GM19438 (cell line): Measurements from ENCODE around the gene ADGRD1.

ENCODE experiments used
- ATAC-seq: cut with Tn5 transposase; IDR thresholded peaks from one replicate; pipeline ENCODE4 v1.9.1; 2021; ENCODE audit warnings: low read depth; ENCODE audit not compliant: unreplicated experiment

ADGRD1 gene

DNA sequence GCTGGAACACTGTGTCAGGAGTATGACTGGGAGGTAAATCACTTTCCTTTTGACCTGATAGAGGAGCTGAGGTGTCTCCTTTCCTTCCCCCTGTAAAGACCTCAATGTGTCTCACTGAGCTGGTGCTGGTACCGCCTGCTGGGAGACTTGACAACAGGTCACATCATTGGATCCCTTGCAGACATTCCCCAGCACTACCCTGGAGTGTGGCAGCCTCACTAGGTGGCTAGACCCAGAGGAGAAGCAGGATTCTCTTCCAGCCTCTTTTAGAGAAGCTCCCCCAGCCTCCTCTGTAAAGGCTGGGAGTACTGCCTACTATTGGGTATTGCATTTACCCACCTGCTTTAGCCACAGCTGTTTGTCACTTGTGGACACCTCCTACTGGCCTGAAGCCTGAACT, 223.9 kb downstream of the ADGRD1 start:
- ATAC-seq: no peak

DNA sequence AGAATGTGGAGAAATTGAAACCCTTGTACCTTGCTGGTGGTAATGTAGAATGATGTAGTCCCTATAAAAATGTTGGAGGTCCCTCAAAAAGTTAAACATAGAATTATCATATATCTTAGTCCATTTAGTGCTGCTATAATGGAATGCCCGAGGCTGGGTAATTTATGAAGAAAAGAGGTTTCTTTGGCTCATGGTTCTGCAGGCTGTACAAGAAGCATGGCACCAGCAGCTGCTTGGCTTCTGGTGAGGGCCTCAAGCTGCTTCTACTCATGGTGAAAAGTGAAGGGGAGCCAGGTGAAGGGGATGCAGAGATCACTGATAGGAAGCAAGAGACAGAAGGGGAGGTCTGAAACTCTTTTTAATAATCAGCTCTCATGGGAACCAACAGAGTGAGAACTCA, 233.9 kb downstream of the ADGRD1 start:
- no peak for ATAC-seq

DNA sequence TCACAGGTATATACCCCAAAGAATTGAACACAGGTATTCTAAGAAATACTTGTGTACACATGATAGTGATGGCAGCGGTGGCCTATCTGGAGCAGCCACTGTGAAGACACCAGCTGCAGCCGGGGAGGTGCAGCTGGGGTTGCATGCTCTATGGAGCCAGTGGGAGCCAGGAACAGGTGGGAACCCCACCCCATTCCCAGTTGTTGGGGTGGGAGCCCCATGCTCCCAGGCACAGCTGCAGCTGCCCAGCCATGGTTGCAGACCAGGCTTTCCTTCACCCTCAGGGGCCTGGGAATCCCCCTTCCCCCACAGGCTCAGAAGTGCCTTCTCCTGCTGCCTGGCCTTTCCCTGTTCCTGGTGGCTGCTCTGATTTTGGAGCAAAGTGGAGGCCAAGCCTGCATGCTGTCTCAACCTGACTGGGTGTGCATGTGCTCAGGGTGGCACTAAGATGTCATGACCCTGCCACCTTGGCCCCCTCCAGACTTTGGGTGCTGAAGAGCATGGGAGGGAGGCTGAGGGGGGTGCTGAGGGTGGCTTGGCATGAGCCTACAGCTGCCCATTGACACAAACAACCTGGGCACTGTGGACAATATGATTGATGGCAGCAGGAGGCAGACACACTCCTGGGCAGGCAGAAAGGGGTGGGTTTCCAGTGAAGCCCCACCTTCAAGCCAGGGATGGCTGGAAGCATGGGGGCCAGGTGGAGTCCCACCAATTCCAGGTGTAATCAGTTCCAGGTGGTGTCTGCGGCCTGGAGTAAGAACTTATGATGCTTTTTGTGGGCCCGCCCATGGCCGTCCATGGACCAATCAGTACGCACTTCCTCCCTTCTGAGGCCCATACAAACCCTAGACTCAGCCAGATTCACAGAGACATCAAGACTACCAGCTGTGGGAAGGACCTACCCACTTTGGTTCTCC, 234.7 kb downstream of the ADGRD1 start:
- no peak for ATAC-seq

DNA sequence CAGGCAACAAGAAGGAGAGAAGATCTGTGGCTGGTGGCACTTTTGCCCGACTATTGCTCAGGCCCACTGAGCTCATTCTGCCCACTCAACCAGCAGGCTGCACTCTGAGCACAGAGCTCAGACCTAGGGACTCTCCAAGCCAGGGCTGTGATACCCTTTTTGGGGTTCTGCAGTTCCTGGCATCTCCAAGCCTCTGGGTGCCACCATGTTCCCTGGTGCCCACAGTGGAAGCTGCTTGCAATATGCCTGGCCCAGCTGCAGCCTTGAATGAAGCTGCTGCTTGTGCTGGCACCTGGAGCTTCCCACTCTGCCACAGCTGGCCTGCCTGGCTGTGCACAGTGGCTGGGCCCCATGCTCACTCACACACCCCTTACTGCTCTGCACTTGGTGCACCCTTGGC, 236.1 kb downstream of the ADGRD1 start:
- ATAC-seq: no peak

DNA sequence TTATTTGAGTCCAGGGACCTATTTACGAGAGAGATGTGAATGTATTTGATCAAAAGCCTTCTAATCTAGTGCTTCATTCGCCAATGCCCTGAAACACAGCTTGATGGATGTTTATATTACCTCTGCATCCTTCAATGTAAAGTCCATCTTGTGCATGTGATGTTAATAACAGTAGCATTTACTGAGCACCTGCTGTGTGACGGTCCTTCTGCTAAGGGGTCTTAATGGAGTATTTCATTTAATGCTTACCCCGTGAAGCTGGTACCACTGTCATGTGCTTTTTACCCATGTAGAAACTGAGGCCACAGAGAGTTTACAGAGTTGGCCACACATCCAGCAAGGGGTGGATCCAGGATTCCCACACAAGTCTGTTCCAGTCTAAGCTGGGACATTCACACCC, 237.3 kb downstream of the ADGRD1 start:
- ATAC-seq: no peak
